ENCODE measurements around the gene RC3H2. TPM values are rescaled to one million over a fixed set of nuclear protein-coding genes. Genes with fewer than 3 reads are reported as not detected.

The RC3H2 gene, protein sequence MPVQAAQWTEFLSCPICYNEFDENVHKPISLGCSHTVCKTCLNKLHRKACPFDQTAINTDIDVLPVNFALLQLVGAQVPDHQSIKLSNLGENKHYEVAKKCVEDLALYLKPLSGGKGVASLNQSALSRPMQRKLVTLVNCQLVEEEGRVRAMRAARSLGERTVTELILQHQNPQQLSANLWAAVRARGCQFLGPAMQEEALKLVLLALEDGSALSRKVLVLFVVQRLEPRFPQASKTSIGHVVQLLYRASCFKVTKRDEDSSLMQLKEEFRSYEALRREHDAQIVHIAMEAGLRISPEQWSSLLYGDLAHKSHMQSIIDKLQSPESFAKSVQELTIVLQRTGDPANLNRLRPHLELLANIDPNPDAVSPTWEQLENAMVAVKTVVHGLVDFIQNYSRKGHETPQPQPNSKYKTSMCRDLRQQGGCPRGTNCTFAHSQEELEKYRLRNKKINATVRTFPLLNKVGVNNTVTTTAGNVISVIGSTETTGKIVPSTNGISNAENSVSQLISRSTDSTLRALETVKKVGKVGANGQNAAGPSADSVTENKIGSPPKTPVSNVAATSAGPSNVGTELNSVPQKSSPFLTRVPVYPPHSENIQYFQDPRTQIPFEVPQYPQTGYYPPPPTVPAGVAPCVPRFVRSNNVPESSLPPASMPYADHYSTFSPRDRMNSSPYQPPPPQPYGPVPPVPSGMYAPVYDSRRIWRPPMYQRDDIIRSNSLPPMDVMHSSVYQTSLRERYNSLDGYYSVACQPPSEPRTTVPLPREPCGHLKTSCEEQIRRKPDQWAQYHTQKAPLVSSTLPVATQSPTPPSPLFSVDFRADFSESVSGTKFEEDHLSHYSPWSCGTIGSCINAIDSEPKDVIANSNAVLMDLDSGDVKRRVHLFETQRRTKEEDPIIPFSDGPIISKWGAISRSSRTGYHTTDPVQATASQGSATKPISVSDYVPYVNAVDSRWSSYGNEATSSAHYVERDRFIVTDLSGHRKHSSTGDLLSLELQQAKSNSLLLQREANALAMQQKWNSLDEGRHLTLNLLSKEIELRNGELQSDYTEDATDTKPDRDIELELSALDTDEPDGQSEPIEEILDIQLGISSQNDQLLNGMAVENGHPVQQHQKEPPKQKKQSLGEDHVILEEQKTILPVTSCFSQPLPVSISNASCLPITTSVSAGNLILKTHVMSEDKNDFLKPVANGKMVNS
- polyA plus RNA-seq (2012; ENCODE audit: low read depth, missing spikeins): 10.8 TPM

DNA sequence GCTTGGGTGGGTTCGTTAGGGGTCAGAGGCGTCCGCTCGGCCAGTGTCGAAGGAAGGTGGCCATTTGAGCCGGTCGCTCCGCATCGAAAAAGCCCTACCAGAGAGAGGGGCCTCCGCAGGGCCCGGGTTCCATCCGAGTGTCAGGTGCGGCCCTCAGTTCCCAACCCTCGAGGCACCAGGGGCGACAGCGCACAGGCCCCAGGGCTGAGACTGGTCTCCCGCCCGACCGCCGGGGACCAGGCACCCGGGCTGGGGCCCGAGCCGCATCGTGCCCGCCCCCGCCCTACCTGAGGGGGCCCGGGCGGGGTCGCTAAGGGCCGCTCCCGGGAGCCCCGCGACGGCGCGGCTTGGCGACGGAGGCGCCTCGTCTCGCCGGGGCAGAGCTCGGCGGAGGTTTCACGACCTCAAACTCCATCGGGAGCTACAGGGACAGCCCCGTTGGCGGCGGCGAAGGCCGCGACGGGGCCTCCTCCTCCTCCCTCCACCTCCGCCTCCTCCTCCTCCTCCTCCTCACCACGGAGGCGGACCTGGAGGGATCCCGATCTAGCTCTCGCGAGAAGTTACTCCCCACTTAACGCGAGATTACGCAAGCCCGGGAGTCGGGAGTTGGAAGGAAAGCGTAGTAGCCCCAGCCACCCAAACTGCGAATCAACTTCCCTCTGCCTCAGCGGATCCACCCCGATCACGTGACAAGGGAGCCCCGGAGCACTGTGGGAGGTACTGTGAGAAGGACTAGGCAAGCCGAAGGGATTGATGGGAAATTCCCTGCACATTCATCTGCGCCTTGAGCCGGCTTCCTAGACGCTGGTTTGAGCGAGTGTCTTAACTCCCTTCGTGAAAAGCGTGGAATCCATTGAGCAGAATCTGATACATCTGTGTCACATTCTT is at the start of gene RC3H2:
Gene RC3H2 (minus strand): TSS at position 537 of the 888 bp plus-strand sequence. CDS start 7,850 bp downstream, outside the sequence.
- TF ChIP-seq TAF1 (IDR thresholded peaks at IDR 0.05; ENCODE audit: low read depth, low read length) (peak; percentile 36; the same call in 1 of the 2 replicates), POLR2A (IDR thresholded peaks at IDR 0.05; ENCODE audit: low read depth, low read length) (peak; percentile 96), POU2F2 (IDR thresholded peaks at IDR 0.05; ENCODE audit: low read depth, low read length) (no peak; the same call in 1 of the 2 replicates), POLR2AphosphoS5 (IDR thresholded peaks at IDR 0.05; ENCODE audit: low read depth, low read length) (peak; percentile 87)
- FAIRE-seq (peak; percentile 100), DNase-seq (ENCODE audit: insufficient read length, low spot score) (peak; percentile 68)

DNA sequence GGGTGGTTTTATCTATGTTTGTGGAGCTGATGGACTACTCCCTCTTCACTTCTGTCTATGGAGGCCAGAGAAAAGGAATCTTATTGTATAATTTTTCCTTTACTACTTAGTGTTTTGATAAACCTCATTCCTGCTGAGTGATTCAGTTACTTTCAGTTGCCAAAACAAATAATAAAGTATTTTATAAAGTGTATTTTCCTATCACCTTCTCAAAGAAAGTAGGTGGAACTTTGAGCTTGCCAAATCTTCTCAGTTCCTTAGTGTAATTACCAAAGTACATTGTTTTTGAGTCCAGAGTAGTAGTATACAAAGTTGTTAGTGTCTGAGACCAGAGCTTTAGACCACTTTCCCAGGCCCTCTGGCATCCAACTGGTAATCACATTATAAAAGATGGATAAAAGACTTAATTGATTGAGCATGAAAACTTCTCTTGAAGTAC is 49.1 kb upstream of the RC3H2 start:
- FAIRE-seq (no peak), DNase-seq (ENCODE audit: insufficient read length, low spot score) (no peak)
- no peak for TF ChIP-seq TAF1 (IDR thresholded peaks at IDR 0.05; ENCODE audit: low read depth, low read length)
- no peak for TF ChIP-seq SPI1 (IDR thresholded peaks at IDR 0.05; ENCODE audit: low read depth, low read length)
- no peak for TF ChIP-seq POU2F2 (IDR thresholded peaks at IDR 0.05; ENCODE audit: low read depth, low read length)
- no peak for TF ChIP-seq POLR2A (IDR thresholded peaks at IDR 0.05; ENCODE audit: low read depth, low read length)
- TF ChIP-seq POLR2AphosphoS5 (IDR thresholded peaks at IDR 0.05; ENCODE audit: low read depth, low read length): no peak
- no peak for TF ChIP-seq PAX5 (IDR thresholded peaks at IDR 0.05; ENCODE audit: insufficient read depth, low read length, severe bottlenecking)

- FAIRE-seq: peak; percentile 40
- TF ChIP-seq POLR2A (IDR thresholded peaks at IDR 0.05; ENCODE audit: low read depth, low read length) (no peak), TAF1 (IDR thresholded peaks at IDR 0.05; ENCODE audit: low read depth, low read length) (no peak), SPI1 (IDR thresholded peaks at IDR 0.05; ENCODE audit: low read depth, low read length) (no peak), POLR2AphosphoS5 (IDR thresholded peaks at IDR 0.05; ENCODE audit: low read depth, low read length) (no peak), PAX5 (IDR thresholded peaks at IDR 0.05; ENCODE audit: insufficient read depth, low read length, severe bottlenecking) (no peak), POU2F2 (IDR thresholded peaks at IDR 0.05; ENCODE audit: low read depth, low read length) (no peak)
- no peak for DNase-seq (ENCODE audit: insufficient read length, low spot score)
Observed at GRCh38 chr9:122951056-122951455, 45.9 kb upstream of the RC3H2 start.

GRCh38 chr9:122950263-122950662 is 45.1 kb upstream of the RC3H2 start:
- no peak for FAIRE-seq
- no peak for DNase-seq (ENCODE audit: insufficient read length, low spot score)
- no peak for TF ChIP-seq TAF1 (IDR thresholded peaks at IDR 0.05; ENCODE audit: low read depth, low read length)

DNA sequence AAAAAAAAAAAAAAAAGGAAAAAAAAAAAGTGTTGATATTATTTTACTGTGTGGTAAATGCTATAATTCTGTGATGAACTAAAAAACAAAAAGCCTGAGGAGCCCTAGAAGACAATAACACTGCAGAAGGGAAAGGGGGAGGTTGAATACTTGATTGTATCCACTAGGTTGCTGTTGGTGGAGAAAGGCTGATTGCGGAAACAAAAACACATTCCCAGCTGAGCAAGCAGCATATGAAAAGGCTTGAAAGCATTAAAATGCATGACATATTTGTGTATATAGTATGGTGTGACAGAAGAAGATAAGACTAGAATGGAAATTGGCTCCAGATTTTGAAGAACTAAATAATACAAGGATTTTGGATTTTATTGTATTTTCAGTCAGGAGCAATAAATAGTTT is 44.5 kb upstream of the RC3H2 start:
- no peak for FAIRE-seq
- DNase-seq (ENCODE audit: insufficient read length, low spot score): no peak
- TF ChIP-seq TAF1 (IDR thresholded peaks at IDR 0.05; ENCODE audit: low read depth, low read length) (no peak), POU2F2 (IDR thresholded peaks at IDR 0.05; ENCODE audit: low read depth, low read length) (no peak), SPI1 (IDR thresholded peaks at IDR 0.05; ENCODE audit: low read depth, low read length) (no peak), POLR2AphosphoS5 (IDR thresholded peaks at IDR 0.05; ENCODE audit: low read depth, low read length) (no peak), POLR2A (IDR thresholded peaks at IDR 0.05; ENCODE audit: low read depth, low read length) (no peak)

DNA sequence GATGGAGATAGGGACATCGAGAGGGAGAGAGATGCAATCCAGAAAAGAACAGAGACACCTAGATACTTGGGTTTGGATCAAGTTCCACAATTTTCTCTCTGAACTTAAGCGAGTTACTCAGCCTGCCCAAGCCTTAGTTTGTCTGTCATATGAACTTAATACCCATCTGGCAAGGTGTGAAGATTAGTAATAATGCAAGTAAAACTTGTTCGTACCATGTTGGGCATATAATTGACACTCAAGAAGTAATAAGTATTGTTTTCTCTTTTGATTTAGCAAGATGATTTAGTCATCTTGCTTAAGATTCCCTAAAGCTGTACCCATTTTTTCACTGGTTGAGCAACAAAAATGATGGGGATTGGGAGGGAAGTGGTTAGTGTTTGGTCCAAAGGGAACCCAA is 43.2 kb upstream of the RC3H2 start:
- DNase-seq (ENCODE audit: insufficient read length, low spot score) (no peak), FAIRE-seq (no peak)
- TF ChIP-seq TAF1 (IDR thresholded peaks at IDR 0.05; ENCODE audit: low read depth, low read length) (no peak), POLR2A (IDR thresholded peaks at IDR 0.05; ENCODE audit: low read depth, low read length) (no peak), POU2F2 (IDR thresholded peaks at IDR 0.05; ENCODE audit: low read depth, low read length) (no peak), PAX5 (IDR thresholded peaks at IDR 0.05; ENCODE audit: insufficient read depth, low read length, severe bottlenecking) (no peak), SPI1 (IDR thresholded peaks at IDR 0.05; ENCODE audit: low read depth, low read length) (no peak), POLR2AphosphoS5 (IDR thresholded peaks at IDR 0.05; ENCODE audit: low read depth, low read length) (no peak)

DNA sequence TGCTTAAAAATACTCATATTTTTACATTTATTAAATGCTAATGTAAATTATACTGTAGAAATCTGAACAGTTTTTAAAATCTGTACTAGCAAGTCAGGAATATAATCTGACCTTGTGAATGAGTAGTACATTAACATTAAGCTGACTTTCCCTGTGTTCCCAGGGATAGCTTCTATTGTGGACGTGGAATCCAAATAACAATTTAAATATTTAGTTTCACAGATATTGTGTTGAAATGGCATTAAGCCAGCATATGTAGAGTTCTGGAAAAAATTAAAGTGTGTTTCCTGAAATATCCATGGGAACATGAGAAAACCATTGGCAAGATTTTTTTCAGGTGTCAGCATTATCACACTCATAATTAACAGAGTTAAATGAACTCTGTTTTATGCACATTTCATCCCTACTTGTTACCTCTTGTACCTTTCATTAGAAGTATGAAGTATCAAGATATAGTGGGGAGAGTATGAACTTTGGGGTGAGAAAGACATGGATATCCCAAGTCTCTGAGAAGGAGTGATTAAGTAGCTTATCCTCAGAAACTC is 41.4 kb upstream of the RC3H2 start:
- DNase-seq (ENCODE audit: insufficient read length, low spot score) (no peak), FAIRE-seq (no peak)
- TF ChIP-seq PAX5 (IDR thresholded peaks at IDR 0.05; ENCODE audit: insufficient read depth, low read length, severe bottlenecking) (no peak), SPI1 (IDR thresholded peaks at IDR 0.05; ENCODE audit: low read depth, low read length) (no peak), TAF1 (IDR thresholded peaks at IDR 0.05; ENCODE audit: low read depth, low read length) (no peak), POLR2A (IDR thresholded peaks at IDR 0.05; ENCODE audit: low read depth, low read length) (no peak), POLR2AphosphoS5 (IDR thresholded peaks at IDR 0.05; ENCODE audit: low read depth, low read length) (no peak), POU2F2 (IDR thresholded peaks at IDR 0.05; ENCODE audit: low read depth, low read length) (no peak)

Measured in GM12891 (cell line).